ENCODE measurements around the gene CARMIL3.

CARMIL3 gene

GRCh38 chr14:24060984-24061913 lies 9.4 kb downstream of the CARMIL3 start (continued):
- TF ChIP-seq CREB5 (CRISPR knock-in tag; IDR thresholded peaks at IDR 0.05; ENCODE audit: low read depth) (no peak), BACH2 (CRISPR knock-in tag; IDR thresholded peaks at IDR 0.05; ENCODE audit: borderline replicate concordance) (no peak), ZNF70 (CRISPR knock-in tag; IDR thresholded peaks at IDR 0.05) (no peak), ZC3H10 (CRISPR knock-in tag; IDR thresholded peaks at IDR 0.05) (no peak), ZNF8 (CRISPR knock-in tag; IDR thresholded peaks at IDR 0.05) (no peak), GLIS3 (CRISPR knock-in tag; IDR thresholded peaks at IDR 0.05) (no peak)

DNA sequence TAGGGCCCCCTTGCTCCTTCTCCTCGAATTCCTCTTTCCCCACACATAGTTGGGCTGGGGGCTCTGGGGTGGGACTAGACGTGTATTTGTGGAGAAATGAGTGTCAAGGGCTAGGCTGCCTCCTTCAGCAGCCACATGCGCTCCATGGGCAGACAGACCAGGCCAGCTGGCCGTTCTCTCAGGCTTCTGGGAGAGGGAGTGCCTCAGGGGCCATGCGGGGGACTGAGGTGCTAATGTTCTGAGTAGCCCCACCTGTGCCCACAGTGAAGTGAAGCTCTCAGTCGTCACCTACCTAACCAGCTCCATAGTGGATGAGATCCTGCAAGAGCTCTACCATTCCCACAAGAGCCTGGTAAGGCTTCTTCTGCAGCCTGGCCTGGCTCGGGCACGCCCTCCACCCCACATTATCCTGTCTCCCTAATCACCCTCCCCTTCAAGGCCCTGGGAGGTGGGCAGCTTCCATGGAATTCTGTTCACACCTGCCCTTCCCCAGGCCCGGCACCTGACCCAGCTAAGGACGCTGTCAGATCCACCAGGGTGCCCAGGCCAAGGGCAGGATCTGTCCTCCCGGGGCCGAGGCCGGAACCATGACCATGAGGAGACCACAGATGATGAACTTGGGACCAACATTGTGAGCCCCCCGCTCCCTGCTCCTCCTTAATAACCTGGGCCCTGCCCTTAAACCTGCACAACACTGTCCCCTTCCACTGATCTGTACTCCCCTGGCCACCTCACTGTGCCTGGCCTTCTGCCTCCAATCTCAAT lies 10.6 kb downstream of the CARMIL3 start:
- TF ChIP-seq TOX (CRISPR knock-in tag; IDR thresholded peaks at IDR 0.05; ENCODE audit: borderline replicate concordance) (no peak), PPARA (CRISPR knock-in tag; IDR thresholded peaks at IDR 0.05; ENCODE audit: borderline replicate concordance) (no peak)
- no peak for ATAC-seq

GRCh38 chr14:24063263-24063836 lies 11.5 kb downstream of the CARMIL3 start:
- TF ChIP-seq PATZ1 (CRISPR knock-in tag; IDR thresholded peaks at IDR 0.05; ENCODE audit: borderline replicate concordance), result no peak
- ATAC-seq, result no peak

GRCh38 chr14:24064091-24064795 lies 12.4 kb downstream of the CARMIL3 start:
- no peak for ATAC-seq
- TF ChIP-seq PPARA (CRISPR knock-in tag; IDR thresholded peaks at IDR 0.05; ENCODE audit: borderline replicate concordance) (no peak), BACH2 (CRISPR knock-in tag; IDR thresholded peaks at IDR 0.05; ENCODE audit: borderline replicate concordance) (no peak)

DNA sequence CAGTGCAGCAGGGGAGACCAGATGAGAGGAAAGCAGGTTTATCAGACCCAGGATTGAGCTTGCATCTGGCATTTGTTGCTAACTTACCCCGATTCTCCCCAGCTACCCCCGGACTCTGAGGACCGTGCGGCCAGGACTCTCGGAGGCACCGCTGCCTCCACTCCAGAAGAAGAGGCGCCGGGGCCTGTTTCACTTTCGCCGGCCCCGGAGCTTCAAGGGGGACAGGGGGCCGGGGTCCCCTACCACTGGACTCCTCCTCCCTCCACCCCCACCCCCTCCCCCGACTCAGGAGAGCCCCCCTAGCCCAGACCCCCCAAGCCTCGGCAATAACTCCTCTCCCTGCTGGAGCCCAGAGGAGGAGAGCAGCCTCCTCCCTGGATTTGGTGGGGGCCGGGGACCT lies 13.0 kb downstream of the CARMIL3 start:
- ATAC-seq, result no peak
- TF ChIP-seq ZC3H10 (CRISPR knock-in tag; IDR thresholded peaks at IDR 0.05), result no peak
- TF ChIP-seq ESRRG (CRISPR knock-in tag; IDR thresholded peaks at IDR 0.05), result no peak
- no peak for TF ChIP-seq ZNF8 (CRISPR knock-in tag; IDR thresholded peaks at IDR 0.05)
- TF ChIP-seq RARB (CRISPR knock-in tag; IDR thresholded peaks at IDR 0.05), result no peak
- TF ChIP-seq CSDC2 (CRISPR knock-in tag; IDR thresholded peaks at IDR 0.05), result no peak
- TF ChIP-seq ZNF565 (CRISPR knock-in tag; conservative IDR thresholded peaks at IDR 0.05; ENCODE audit: low read depth), result no peak
- TF ChIP-seq OSR1 (CRISPR knock-in tag; IDR thresholded peaks at IDR 0.05), result no peak
- TF ChIP-seq, protein P1, sequence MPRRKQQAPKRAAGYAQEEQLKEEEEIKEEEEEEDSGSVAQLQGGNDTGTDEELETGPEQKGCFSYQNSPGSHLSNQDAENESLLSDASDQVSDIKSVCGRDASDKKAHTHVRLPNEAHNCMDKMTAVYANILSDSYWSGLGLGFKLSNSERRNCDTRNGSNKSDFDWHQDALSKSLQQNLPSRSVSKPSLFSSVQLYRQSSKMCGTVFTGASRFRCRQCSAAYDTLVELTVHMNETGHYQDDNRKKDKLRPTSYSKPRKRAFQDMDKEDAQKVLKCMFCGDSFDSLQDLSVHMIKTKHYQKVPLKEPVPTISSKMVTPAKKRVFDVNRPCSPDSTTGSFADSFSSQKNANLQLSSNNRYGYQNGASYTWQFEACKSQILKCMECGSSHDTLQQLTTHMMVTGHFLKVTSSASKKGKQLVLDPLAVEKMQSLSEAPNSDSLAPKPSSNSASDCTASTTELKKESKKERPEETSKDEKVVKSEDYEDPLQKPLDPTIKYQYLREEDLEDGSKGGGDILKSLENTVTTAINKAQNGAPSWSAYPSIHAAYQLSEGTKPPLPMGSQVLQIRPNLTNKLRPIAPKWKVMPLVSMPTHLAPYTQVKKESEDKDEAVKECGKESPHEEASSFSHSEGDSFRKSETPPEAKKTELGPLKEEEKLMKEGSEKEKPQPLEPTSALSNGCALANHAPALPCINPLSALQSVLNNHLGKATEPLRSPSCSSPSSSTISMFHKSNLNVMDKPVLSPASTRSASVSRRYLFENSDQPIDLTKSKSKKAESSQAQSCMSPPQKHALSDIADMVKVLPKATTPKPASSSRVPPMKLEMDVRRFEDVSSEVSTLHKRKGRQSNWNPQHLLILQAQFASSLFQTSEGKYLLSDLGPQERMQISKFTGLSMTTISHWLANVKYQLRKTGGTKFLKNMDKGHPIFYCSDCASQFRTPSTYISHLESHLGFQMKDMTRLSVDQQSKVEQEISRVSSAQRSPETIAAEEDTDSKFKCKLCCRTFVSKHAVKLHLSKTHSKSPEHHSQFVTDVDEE (CRISPR knock-in tag; IDR thresholded peaks at IDR 0.05), result no peak
- TF ChIP-seq CREB5 (CRISPR knock-in tag; IDR thresholded peaks at IDR 0.05; ENCODE audit: low read depth), result no peak
- TF ChIP-seq BACH2 (CRISPR knock-in tag; IDR thresholded peaks at IDR 0.05; ENCODE audit: borderline replicate concordance), result no peak
- TF ChIP-seq ARNTL (CRISPR knock-in tag; IDR thresholded peaks at IDR 0.05; ENCODE audit: borderline replicate concordance, low read depth), result no peak
- TF ChIP-seq CSRNP3 (CRISPR knock-in tag; IDR thresholded peaks at IDR 0.05), result no peak
- TF ChIP-seq TOX (CRISPR knock-in tag; IDR thresholded peaks at IDR 0.05; ENCODE audit: borderline replicate concordance), result no peak
- no peak for TF ChIP-seq ISL1 (CRISPR knock-in tag; IDR thresholded peaks at IDR 0.05)

Measured in SK-N-SH treated with all-trans-retinoic acid at 6 μM for 48 hours (cell line).